H1 (cell line): ENCODE measurements around the gene RDH11. TPM values are rescaled to one million over a fixed set of nuclear protein-coding genes. Genes with fewer than 3 reads are reported as not detected.

Experiments
- EZH2 ChIP-seq: fragments of 200-600 bp; sonication (generic); IDR thresholded peaks from 2 replicates; pipeline ENCODE4 v1.7.1; 2012; ENCODE audit warnings: low read depth, mild to moderate bottlenecking, moderate library complexity, low read length, inconsistent platforms; ENCODE audit not compliant: severe bottlenecking
- polyA plus RNA-seq, 7 experiments: library from polyadenylated mRNA; depleted of rRNA in 3 of 7; stranded (reverse) in 5 of 7; unstranded in 2 of 7; fragments of >200 nt in 5 of 7; fragments of 200-250 nt in 2 of 7; gene quantifications; 1 replicate in 5 of 7; 2 replicates in 1 of 7; 4 replicates in 1 of 7; pipeline versions ENCODE4 v1.2.1 to v1.2.3, GENCODE V29; 2011 to 2013; ENCODE audit warnings: missing spikeins in 2 of 7, mixed read lengths in 2 of 7
- total RNA-seq: library from RNA; stranded (reverse); fragmentation: NEBNext Ultra II Directional; extraction: Animal tissue kit (Norgen Biotek cat#: 25700); gene quantifications from 2 replicates; pipeline ENCODE4 v1.2.1, GENCODE V29; 2021

RDH11 gene
- total and polyA plus RNA-seq, 2 of the 8 experiments (the other 6 are each of a cell fraction or from before 2014, with no cell fraction given) = 104 to 117 TPM

DNA sequence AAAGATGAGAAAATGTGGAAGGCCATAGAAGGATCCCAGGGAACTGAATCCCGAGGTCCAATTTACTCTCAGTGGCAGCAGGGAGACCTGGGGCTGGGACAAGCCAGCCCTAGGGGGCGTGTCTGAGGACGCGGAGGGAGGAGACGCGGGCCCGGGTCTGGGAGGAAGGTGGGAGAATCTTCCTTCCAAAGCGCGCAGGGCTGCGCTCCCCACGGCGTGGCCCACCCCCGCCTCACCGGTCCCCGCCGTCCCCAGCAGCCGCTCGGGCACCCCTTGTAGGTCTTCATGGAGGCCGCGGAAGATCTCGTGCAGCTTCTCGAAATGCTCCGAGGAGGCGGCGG lies 21.5 kb downstream of the RDH11 start (continued):
- no peak for TF ChIP-seq EZH2
